ENCODE results near the gene RASD2. TPM values are rescaled to one million over a fixed set of nuclear protein-coding genes. Genes with fewer than 3 reads are reported as not detected.

Gene RASD2
- total RNA-seq, 1 experiment from 2014 or later = 0.42 TPM

DNA sequence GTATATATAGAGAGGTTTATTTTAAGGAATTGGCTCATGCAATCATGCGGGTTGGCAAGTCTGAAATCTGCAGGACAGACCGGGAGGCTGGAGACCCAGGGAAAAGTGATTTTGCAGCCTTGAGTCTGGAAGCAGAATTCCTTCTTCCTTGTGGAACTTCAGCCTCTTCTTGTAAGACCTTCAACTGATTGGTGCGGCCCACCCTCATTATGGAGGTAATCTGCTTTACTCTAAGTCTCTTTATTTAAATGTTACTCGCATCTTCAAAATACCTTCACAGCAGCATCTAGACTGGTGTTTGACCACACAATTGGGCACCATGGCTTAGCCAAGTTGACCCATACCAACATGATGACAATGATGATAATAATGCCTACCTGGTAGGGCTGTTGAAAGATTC is 58.7 kb downstream of the RASD2 start:
- H4K5ac ChIP-seq (ENCODE audit: insufficient read length, low read depth, low read length) = no peak overlapping the region
- DNase-seq = no peak
- no peak overlapping the region for H3K27ac ChIP-seq (ENCODE audit: insufficient read length, low read depth, low read length)
- Mint-ChIP-seq H3K4me1 (peaks cover 2 to 10% of the 10 kb centered on the region in 2 experiments; a peak in 3 of 4 replicates), H3K36me3 (ENCODE audit: insufficient read depth in 1 of 3, low read depth in 3 of 3) (no peaks in the 10 kb centered on the region), H3K9me3 (no peaks in the 10 kb centered on the region), H3K27ac (no peak overlapping the region), H3K27me3 (ENCODE audit: low read depth) (no peaks in the 10 kb centered on the region; the same call in 1 of the 2 replicates), H3K4me3 (no peak overlapping the region)
- no peaks in the 10 kb centered on the region for H3K79me1 ChIP-seq (ENCODE audit: insufficient read depth, low read depth, low read length, poor library complexity, severe bottlenecking)
- no peak overlapping the region for H2BK15ac ChIP-seq (ENCODE audit: low read depth, low read length)
- no peak overlapping the region for H3K9ac ChIP-seq (ENCODE audit: extremely low read depth, insufficient read length, low read length)
- H2AFZ ChIP-seq (ENCODE audit: low read length) = no peak overlapping the region
- TF ChIP-seq, protein P1, sequence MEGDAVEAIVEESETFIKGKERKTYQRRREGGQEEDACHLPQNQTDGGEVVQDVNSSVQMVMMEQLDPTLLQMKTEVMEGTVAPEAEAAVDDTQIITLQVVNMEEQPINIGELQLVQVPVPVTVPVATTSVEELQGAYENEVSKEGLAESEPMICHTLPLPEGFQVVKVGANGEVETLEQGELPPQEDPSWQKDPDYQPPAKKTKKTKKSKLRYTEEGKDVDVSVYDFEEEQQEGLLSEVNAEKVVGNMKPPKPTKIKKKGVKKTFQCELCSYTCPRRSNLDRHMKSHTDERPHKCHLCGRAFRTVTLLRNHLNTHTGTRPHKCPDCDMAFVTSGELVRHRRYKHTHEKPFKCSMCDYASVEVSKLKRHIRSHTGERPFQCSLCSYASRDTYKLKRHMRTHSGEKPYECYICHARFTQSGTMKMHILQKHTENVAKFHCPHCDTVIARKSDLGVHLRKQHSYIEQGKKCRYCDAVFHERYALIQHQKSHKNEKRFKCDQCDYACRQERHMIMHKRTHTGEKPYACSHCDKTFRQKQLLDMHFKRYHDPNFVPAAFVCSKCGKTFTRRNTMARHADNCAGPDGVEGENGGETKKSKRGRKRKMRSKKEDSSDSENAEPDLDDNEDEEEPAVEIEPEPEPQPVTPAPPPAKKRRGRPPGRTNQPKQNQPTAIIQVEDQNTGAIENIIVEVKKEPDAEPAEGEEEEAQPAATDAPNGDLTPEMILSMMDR (conservative IDR thresholded peaks at IDR 0.05) = no peak
- no peak overlapping the region for H3T11ph ChIP-seq (ENCODE audit: low read length)
- WGBS (ENCODE audit: extremely low coverage, insufficient read length, low lambda C conversion rate) = no CpG with 5 or more reads among the region's 4 CpGs
- no peak overlapping the region for H3K23ac ChIP-seq (ENCODE audit: insufficient read length, low read depth, low read length)
- no peak overlapping the region for H4K8ac ChIP-seq (replicated peaks; ENCODE audit: insufficient read length, low read depth, low read length)
- H2BK20ac ChIP-seq (ENCODE audit: low read depth, low read length, poor library complexity, severe bottlenecking) = no peak overlapping the region
- no peaks in the 10 kb centered on the region for H3K23me2 ChIP-seq (ENCODE audit: insufficient read length, low read depth, low read length, poor library complexity, severe bottlenecking)
- H3K56ac ChIP-seq (ENCODE audit: insufficient read length, low read depth, low read length) = no peak overlapping the region
- no peak overlapping the region for H2AK5ac ChIP-seq (ENCODE audit: insufficient read length, low read length)
- H2BK120ac ChIP-seq (ENCODE audit: low read depth, low read length, poor library complexity, severe bottlenecking) = no peak overlapping the region
- H4K20me1 ChIP-seq (ENCODE audit: control insufficient read depth, insufficient read depth, insufficient read length) = no peaks in the 10 kb centered on the region
- H3K4ac ChIP-seq (ENCODE audit: low read depth, low read length) = no peak overlapping the region
- no peak overlapping the region for H3K14ac ChIP-seq (ENCODE audit: insufficient read depth, low read length)
- H2BK12ac ChIP-seq (ENCODE audit: insufficient read length, low read depth, low read length) = no peak overlapping the region
- no peaks in the 10 kb centered on the region for H3K9me3 ChIP-seq (ENCODE audit: control insufficient read depth, low read depth, low read length)
- H4K91ac ChIP-seq (ENCODE audit: insufficient read length, low read depth, low read length) = no peak overlapping the region
- H2BK5ac ChIP-seq (ENCODE audit: insufficient read length, low read length) = no peak overlapping the region
- H3K4me1 ChIP-seq (ENCODE audit: insufficient read depth, low read length) = no peaks in the 10 kb centered on the region
- no peak overlapping the region for H3K4me2 ChIP-seq (ENCODE audit: insufficient read depth, insufficient read length, low read length)
- no peak overlapping the region for H3K18ac ChIP-seq (ENCODE audit: insufficient read length, low read depth, low read length)
- no peaks in the 10 kb centered on the region for H3K27me3 ChIP-seq (ENCODE audit: insufficient read depth, low read length)
- H3K79me2 ChIP-seq (ENCODE audit: insufficient read depth, low read length) = no peaks in the 10 kb centered on the region
